NB4 (cell line): ENCODE data around the gene LRRK2.

Experiments
- DNase-seq: peaks from one replicate; pipeline ENCODE4 v3.0.0; 2010; ENCODE audit warnings: low read depth
- H3K4me3 ChIP-seq: one replicate; pipeline ENCODE4 v1.5.1; 2011; ENCODE audit warnings: mild to moderate bottlenecking, low read depth, low read length, moderate library complexity
- CTCF ChIP-seq: IDR thresholded peaks from one replicate; pipeline ENCODE4 v1.5.1; 2012; ENCODE audit warnings: low read depth, low read length
- MAX ChIP-seq: IDR thresholded peaks from 2 replicates; pipeline ENCODE4 v1.6.1; 2011; ENCODE audit warnings: low read depth, low read length
- MYC ChIP-seq: IDR thresholded peaks from 2 replicates; pipeline ENCODE4 v1.6.1; 2011; ENCODE audit warnings: low read depth, low read length
- POLR2A ChIP-seq: IDR thresholded peaks from 2 replicates; pipeline ENCODE4 v1.6.1; 2011; ENCODE audit warnings: mild to moderate bottlenecking; ENCODE audit not compliant: insufficient read length; ENCODE audit errors: extremely low read depth

The LRRK2 gene

GRCh38 chr12:40300490-40300889 is 75.7 kb downstream of the LRRK2 start:
- no peak overlapping the region for H3K4me3 ChIP-seq
- no peak for DNase-seq
- no peak for TF ChIP-seq MAX
- TF ChIP-seq CTCF: no peak
- TF ChIP-seq POLR2A: no peak
- TF ChIP-seq MYC: no peak

GRCh38 chr12:40309001-40309400 is 84.2 kb downstream of the LRRK2 start:
- no peak overlapping the region for H3K4me3 ChIP-seq
- TF ChIP-seq POLR2A (no peak), MAX (no peak), MYC (no peak), CTCF (no peak)
- DNase-seq: no peak

- no peak overlapping the region for H3K4me3 ChIP-seq
- TF ChIP-seq MAX (no peak), CTCF (no peak), POLR2A (no peak), MYC (no peak)
- no peak for DNase-seq
These were observed 85.4 kb downstream of the LRRK2 start for GRCh38 chr12:40310211-40310610.

- TF ChIP-seq MYC (no peak), POLR2A (no peak), CTCF (no peak), MAX (no peak)
- no peak for DNase-seq
- no peak overlapping the region for H3K4me3 ChIP-seq
These were observed 87.4 kb downstream of the LRRK2 start for GRCh38 chr12:40312196-40312595.

GRCh38 chr12:40312982-40313576 is 88.3 kb downstream of the LRRK2 start:
- H3K4me3 ChIP-seq: no peak overlapping the region
- TF ChIP-seq MAX (no peak), CTCF (peak; percentile 42)
- DNase-seq: peak; percentile 47

- TF ChIP-seq POLR2A (no peak), MAX (no peak)
- H3K4me3 ChIP-seq: no peak overlapping the region
- no peak for DNase-seq
These were observed 89.1 kb downstream of the LRRK2 start for GRCh38 chr12:40313928-40314327.
